Glomerular endothelial cell (primary cell): Measurements from ENCODE around the gene CCT7. TPM values are rescaled to one million over a fixed set of nuclear protein-coding genes. Genes with fewer than 3 reads are reported as not detected.
"Not testable (repeated sequence)": the region's sequence is repeated elsewhere in the genome, so short reads cannot be mapped to it uniquely, and the experiment has no call there.

ENCODE experiments used
- DNase-seq: peaks from one replicate; pipeline ENCODE4 v3.0.0-alpha.2; 2011; ENCODE audit warnings: low read depth, low spot score; ENCODE audit errors: extremely low read depth
- total RNA-seq: library from RNA; depleted of rRNA; stranded (reverse); fragments of >200 nt; gene quantifications from 2 replicates; pipeline ENCODE4 v1.2.3, GENCODE V29; 2015

CCT7 gene
- total RNA-seq, result 322 and 334 TPM in 2 replicates

GRCh38 chr2:73233932-73234832 lies at the start of gene CCT7:
CCT7 (plus strand) TSS chr2:73234308; CDS start chr2:73234379, 71 bp downstream.
- DNase-seq, result no peak

- no peak for DNase-seq
Observed at GRCh38 chr2:73185965-73186364, 48.1 kb upstream of the CCT7 start.

GRCh38 chr2:73187549-73187948 lies 46.6 kb upstream of the CCT7 start:
- no peak for DNase-seq

- DNase-seq, result no peak
Observed at GRCh38 chr2:73197579-73197978, 36.5 kb upstream of the CCT7 start.

- not testable (repeated sequence) for DNase-seq
Observed at GRCh38 chr2:73200281-73200680, 33.8 kb upstream of the CCT7 start.

- DNase-seq, result no peak
Observed at GRCh38 chr2:73202156-73203054, 31.7 kb upstream of the CCT7 start, which contains the start of gene NOTO. NOTO (plus strand) TSS chr2:73202574; CDS start chr2:73202667, 93 bp downstream.

- DNase-seq, result no peak
Observed at GRCh38 chr2:73203055-73203681, 30.9 kb upstream of the CCT7 start.

- DNase-seq, result no peak
Observed at GRCh38 chr2:73205611-73206010, 28.5 kb upstream of the CCT7 start.

- DNase-seq, result no peak
Observed at GRCh38 chr2:73208258-73208657, 25.9 kb upstream of the CCT7 start.

GRCh38 chr2:73210019-73210418 lies 24.1 kb upstream of the CCT7 start:
- DNase-seq, result no peak

- no peak for DNase-seq
Observed at GRCh38 chr2:73210696-73211095, 23.4 kb upstream of the CCT7 start.

GRCh38 chr2:73212098-73212447 lies 22.0 kb upstream of the CCT7 start:
- DNase-seq, result no peak

GRCh38 chr2:73212448-73213176 lies 21.5 kb upstream of the CCT7 start:
- no peak for DNase-seq

- no peak for DNase-seq
Observed at GRCh38 chr2:73214120-73215035, 19.7 kb upstream of the CCT7 start, which contains the start of gene SMYD5. SMYD5 (plus strand) TSS chr2:73214245; CDS start chr2:73214267, 22 bp downstream.

GRCh38 chr2:73215254-73215653 lies 18.9 kb upstream of the CCT7 start:
- no peak for DNase-seq

- DNase-seq, result no peak
Observed at GRCh38 chr2:73217160-73217559, 16.9 kb upstream of the CCT7 start.

- DNase-seq, result no peak
Observed at GRCh38 chr2:73217826-73218225, 16.3 kb upstream of the CCT7 start.

- DNase-seq, result no peak
Observed at GRCh38 chr2:73218298-73218697, 15.8 kb upstream of the CCT7 start.

- DNase-seq, result no peak
Observed at GRCh38 chr2:73223821-73224220, 10.3 kb upstream of the CCT7 start.
